Endothelial cell of coronary artery (primary cell): Measurements from ENCODE around the gene DEFB129. TPM values are rescaled to one million over a fixed set of nuclear protein-coding genes. Genes with fewer than 3 reads are reported as not detected.

Experiments used
- total RNA-seq: library from RNA; depleted of rRNA; stranded (reverse); fragments of >200 nt; gene quantifications from 2 replicates; pipeline ENCODE4 v1.2.3, GENCODE V29; 2014

Gene DEFB129
- not detected in 2 replicates for total RNA-seq

DNA sequence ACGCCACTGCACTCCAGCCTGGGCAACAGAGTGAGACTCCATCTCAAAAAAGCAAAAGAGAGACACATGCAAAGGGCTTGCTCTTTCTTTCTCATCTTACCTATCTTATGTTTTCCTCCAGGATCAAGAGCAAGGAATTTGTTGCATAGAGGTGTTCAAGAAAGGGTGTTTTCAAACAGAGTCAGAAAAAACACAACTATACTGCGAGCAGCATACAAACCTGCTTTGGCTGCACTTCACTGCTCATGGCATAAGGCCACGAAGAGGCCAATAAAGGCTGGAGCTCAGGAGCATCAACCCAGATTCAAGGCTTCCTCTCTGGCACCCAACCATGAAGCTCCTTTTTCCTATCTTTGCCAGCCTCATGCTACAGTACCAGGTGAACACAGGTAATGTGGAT is at the start of gene DEFB129:
TSS of gene DEFB129 (plus strand) at position 301 of the 400 bp plus-strand sequence. CDS start at position 332, 31 bp downstream.

DNA sequence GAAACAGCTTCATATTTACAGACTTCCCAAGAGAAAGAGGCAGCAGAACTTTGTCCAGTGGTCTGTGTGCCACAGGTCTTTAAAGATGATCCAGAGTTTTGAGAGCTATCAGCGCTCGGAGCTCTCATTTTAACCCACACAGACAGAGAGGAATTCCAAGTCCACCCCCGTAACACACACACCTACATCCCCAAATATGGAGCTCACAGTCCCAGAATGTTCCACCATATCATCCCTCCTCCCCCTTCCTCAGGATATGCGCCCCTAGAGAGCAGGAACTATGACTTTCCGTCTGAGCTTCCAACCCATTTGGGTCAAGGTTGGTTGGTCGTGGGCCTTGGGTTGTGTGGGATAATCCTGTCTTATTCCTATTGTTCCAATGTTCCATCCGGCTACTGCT is 37.4 kb upstream of the DEFB129 start, which contains the start of gene DEFB128:
TSS of gene DEFB128 (minus strand) at position 101 of the 400 bp plus-strand sequence. CDS start at position 13, 88 bp downstream.

DNA sequence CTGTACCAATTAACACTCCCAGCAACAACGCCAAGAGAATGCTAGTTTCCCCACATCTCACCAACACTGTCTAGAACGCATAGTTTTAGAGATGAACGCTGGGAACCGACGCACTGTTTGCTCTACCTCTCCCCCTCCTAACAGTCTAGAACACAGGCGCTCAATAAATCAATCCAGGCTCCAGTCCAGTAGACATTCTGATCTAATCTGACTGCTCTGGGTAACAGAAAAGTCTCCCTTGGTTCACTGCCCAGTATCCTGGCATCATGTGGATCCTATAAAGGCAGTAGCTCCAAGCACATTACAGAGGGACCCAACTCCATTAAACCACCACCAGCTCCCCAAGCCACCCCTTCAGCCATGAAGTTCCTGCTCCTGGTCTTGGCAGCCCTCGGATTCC is 30.4 kb downstream of the DEFB129 start, which contains the start of gene DEFB132:
TSS of gene DEFB132 (plus strand) at position 306 of the 400 bp plus-strand sequence. CDS start at position 361, 55 bp downstream.

Other genes starting within 250 kb of the DEFB129 start
- gene DEFB125, start 139.6 kb upstream of the DEFB129 start, total RNA-seq = not detected in 2 replicates
- gene DEFB126, start 84.7 kb upstream of the DEFB129 start, total RNA-seq = not detected in 2 replicates
- gene DEFB127, start 69.8 kb upstream of the DEFB129 start, total RNA-seq = not detected in 2 replicates
- not detected in 2 replicates for gene DEFB128, start 37.5 kb upstream of the DEFB129 start, total RNA-seq
- gene DEFB132, start 30.5 kb downstream of the DEFB129 start, total RNA-seq = not detected in 2 replicates
- gene C20orf96, start 63.5 kb downstream of the DEFB129 start, total RNA-seq = 3.4 and 3.5 TPM in 2 replicates
- 16.1 and 18.6 TPM in 2 replicates for gene ZCCHC3, start 70.3 kb downstream of the DEFB129 start, total RNA-seq
- 4.0 and 4.9 TPM in 2 replicates for gene SOX12, start 98.3 kb downstream of the DEFB129 start, total RNA-seq
- gene NRSN2, start 119.9 kb downstream of the DEFB129 start, total RNA-seq = 12.0 and 15.0 TPM in 2 replicates
- gene TRIB3, start 153.5 kb downstream of the DEFB129 start, total RNA-seq = 44.6 and 45.9 TPM in 2 replicates
- gene RBCK1, start 181.0 kb downstream of the DEFB129 start, total RNA-seq = 54.0 and 76.1 TPM in 2 replicates
- 20.1 and 24.7 TPM in 2 replicates for gene TBC1D20, start 235.3 kb downstream of the DEFB129 start, total RNA-seq